Superior temporal gyrus (tissue), 1 donor: Measurements from ENCODE around the gene ETV2.
"Not testable (repeated sequence)": the region's sequence is repeated elsewhere in the genome, so short reads cannot be mapped to it uniquely, and the experiment has no call there.

ENCODE experiments used
- DNase-seq: peaks from one replicate; pipeline ENCODE4 v3.0.0-alpha.2; 2016; ENCODE audit errors: extremely low spot score

The ETV2 gene, protein sequence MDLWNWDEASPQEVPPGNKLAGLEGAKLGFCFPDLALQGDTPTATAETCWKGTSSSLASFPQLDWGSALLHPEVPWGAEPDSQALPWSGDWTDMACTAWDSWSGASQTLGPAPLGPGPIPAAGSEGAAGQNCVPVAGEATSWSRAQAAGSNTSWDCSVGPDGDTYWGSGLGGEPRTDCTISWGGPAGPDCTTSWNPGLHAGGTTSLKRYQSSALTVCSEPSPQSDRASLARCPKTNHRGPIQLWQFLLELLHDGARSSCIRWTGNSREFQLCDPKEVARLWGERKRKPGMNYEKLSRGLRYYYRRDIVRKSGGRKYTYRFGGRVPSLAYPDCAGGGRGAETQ

GRCh38 chr19:35641515-35642151 is at the start of gene ETV2:
ETV2 (plus strand) TSS chr19:35641745; CDS start chr19:35642461, 716 bp downstream.
- DNase-seq, result no peak

DNA sequence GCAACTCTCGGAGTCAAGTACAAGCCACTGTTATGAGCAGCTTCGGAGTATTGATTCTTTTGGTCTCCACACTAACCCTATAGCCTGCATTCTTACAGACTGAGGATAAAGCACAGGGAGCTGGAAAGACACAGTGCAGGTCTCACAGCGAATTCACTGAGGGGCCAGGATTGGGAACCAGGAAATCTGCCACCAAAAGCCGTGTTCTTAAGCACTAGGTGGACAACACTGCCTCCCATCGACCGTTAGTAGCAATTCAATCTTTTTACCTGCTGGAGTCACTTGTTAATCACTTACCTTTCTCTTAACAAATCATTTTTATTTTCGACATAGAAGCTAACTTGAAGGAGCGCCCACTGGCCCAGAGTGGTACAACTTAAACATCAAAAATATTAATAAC is 49.3 kb upstream of the ETV2 start:
- peak; percentile 37 for DNase-seq

DNA sequence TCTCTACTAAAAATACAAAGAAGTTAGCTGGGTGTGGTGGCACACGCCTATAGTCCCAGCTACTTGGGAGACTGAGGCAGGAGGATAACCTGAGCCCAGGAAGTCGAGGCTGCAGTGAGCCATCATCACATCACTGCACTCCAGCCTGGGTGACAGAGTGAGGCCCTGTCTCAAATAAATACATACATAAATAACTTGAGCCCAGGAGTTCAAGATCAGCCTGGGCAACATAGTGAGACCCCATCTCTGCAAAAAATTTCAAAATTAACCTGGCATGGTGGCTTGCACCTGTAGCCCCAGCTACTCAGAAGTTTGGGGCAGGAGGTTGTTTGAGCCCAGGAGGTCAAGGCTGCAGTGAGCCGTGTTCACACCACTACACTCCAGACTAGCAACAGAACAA is 46.5 kb upstream of the ETV2 start:
- DNase-seq, result not testable (repeated sequence)

- DNase-seq, result no peak
These were observed 45.6 kb upstream of the ETV2 start for GRCh38 chr19:35595928-35596327.

GRCh38 chr19:35596366-35596999 is 45.1 kb upstream of the ETV2 start:
- no peak for DNase-seq

GRCh38 chr19:35601971-35602370 is 39.6 kb upstream of the ETV2 start:
- no peak for DNase-seq

GRCh38 chr19:35604436-35604835 is 37.1 kb upstream of the ETV2 start:
- not testable (repeated sequence) for DNase-seq

GRCh38 chr19:35607170-35607569 is 34.4 kb upstream of the ETV2 start:
- DNase-seq, result not testable (repeated sequence)

- no peak for DNase-seq
These were observed 33.9 kb upstream of the ETV2 start for GRCh38 chr19:35607661-35608060.

DNA sequence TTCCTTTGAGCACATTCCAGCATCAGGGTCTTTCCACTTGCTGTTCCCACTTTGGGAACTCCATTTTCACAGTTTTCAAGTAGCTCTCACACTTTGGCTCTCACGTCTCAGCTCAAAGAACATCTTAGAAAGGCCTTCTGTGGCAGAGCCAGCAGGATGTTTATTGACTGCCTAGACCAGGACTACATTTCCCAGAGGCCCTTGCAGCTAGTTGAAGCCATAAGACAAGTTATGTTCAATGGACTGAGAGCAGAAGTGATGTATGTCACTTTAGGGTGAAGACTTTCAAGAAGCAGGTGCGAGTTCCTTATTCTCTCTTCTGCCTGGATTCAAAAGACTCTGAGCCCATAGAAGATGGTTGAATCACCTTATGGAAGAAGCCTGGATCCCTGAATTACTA is 33.3 kb upstream of the ETV2 start:
- no peak for DNase-seq

- no peak for DNase-seq
These were observed 31.6 kb upstream of the ETV2 start for GRCh38 chr19:35609851-35610353.

DNA sequence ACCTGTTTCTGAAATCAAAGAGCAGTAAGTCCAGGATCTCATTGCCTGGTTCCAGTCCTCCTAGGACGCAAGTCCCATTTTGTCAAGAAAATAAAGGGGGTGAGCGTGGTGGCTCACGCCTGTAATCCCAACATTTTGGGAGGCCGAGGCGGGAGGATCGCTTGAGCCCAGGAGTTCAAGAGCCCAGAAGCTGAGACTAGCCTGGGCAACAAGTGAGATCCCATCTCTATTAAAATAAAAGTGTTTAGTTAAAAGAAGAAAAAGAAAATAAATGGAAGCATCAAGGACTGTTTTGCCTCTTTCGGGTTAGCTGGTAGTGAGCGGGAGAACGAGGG is 29.4 kb upstream of the ETV2 start:
- DNase-seq, result no peak

DNA sequence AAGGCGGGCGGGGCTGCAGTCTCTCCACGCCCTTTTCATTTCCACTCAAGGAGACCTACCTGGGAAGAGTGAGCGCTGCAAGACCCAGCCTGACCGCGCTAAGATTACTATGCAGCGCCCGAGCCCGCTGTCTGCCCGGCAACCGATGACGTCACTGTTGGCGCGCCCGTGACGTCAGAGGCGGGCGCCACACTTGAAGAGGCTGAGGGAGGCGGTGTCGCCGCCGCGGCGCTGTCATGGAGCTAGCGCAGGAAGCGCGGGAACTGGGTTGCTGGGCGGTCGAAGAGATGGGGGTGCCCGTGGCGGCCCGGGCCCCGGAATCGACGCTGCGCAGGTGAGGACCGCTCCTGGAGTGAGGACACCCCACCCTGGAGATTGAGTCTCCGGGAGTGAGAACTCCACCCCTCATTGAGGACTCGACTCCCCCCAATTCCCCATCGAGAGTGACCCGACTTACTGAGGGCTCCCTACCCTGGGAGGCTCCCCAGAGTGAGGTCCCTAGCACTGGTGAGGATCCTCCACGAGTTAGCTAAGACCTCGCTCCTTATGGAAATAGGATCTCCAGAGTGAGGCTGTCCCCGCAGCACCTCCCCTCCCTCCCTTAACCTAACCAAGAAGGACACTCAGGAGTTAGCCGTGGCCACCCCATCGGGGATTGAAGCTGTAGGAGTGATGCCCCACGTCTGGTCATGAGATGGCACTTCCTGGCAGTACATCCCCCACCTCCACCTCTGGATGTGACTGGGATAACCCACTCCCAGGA is 28.8 kb upstream of the ETV2 start, which contains the start of gene HAUS5:
Gene HAUS5, plus strand, starts transcription at position 177 of the 763 bp plus-strand sequence. Its CDS starts 60 bp downstream, at position 237.
- DNase-seq, result peak; percentile 91

DNA sequence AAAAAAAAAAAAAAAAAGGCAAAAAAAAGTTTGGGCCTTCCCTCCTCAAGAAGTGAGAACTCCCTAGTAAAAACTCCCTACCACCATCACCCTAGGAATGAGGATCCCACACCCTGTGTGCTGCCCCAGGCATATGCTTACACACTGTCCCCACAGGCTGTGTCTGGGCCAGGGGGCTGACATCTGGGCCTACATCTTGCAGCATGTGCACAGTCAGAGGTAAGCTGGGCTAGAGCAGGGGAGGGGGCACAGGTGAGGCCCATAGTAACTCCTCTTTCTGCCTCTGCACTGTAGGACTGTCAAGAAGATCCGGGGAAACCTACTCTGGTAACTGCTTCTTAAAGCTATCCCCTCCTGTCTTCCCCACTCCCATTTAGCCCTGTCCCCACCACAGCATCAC is 28.0 kb upstream of the ETV2 start:
- DNase-seq, result no peak

DNA sequence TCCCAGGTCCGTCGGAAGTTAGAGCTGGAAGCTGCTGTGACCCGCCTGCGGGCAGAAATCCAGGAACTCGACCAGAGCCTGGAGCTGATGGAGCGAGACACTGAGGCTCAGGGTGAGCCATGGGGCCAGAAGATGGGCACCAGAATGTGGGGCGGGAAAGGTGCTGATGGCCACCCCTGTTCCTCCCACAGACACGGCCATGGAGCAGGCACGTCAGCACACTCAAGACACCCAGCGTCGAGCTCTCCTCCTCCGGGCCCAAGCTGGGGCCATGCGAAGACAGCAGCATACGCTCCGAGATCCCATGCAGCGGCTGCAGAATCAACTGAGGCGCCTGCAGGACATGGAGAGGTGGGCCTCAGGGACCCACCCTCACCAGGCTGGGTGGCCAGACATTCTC is 26.5 kb upstream of the ETV2 start:
- DNase-seq, result no peak

- DNase-seq, result no peak
These were observed 22.7 kb upstream of the ETV2 start for GRCh38 chr19:35618857-35619256.

DNA sequence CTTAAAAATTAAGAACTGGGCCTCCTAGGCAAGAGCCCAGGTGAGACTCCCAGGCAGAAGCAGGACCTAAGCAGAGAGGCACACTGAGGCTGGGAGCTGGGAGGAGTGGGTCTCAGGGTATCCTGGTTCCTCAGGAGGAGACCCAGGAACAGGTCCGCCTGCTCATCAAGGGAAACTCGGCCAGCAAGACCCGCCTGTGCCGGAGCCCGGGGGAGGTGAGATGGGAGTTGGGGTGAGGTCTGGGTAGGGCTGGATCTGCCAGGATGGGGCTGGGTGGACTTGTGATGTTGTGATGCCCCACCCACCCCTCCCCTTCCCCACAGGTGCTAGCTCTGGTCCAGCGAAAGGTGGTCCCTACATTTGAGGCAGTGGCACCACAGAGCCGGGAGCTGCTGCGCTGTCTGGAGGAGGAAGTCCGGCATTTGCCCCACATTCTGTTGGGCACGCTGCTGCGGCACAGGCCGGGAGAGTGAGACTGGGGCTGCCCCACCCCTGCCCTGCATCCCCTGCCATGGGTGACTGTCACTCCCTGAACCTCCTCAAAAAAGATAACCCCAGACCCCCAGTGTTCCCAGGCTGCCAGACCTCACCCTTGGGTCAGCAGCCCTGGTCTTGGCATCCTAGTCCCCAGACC is 22.1 kb upstream of the ETV2 start:
- DNase-seq, result no peak

DNA sequence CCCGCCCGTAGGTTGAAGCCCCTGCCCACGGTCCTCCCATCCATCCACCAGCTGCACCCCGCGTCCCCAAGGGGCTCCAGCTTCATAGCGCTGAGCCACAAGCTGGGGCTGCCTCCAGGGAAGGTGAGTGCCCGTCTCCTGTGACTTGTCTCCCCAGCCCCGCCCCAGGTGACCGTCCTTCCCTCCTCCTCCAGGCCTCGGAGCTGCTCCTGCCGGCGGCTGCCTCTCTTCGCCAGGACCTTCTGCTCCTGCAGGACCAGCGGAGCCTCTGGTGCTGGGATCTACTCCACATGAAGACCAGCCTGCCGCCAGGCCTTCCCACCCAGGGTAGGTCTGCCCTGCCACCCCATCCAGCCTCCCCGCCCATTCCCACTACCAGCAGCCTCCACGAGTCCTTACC is 21.5 kb upstream of the ETV2 start:
- no peak for DNase-seq

- DNase-seq, result no peak
These were observed 19.8 kb upstream of the ETV2 start for GRCh38 chr19:35621708-35622107.

- no peak for DNase-seq
These were observed 18.8 kb upstream of the ETV2 start for GRCh38 chr19:35622750-35623149.

GRCh38 chr19:35623327-35624010 is 18.1 kb upstream of the ETV2 start:
- DNase-seq, result peak; percentile 24
